Gastroesophageal sphincter (tissue), 4 donors: ENCODE data around the gene TMEM106A. TPM values are rescaled to one million over a fixed set of nuclear protein-coding genes. Genes with fewer than 3 reads are reported as not detected.
"Not testable (repeated sequence)": the region's sequence is repeated elsewhere in the genome, so short reads cannot be mapped to it uniquely, and the experiment has no call there.

ENCODE experiments used
- ATAC-seq: fragments of 150-250 bp; one replicate; pipeline ENCODE4 v1.9.1; 2016; ENCODE audit warnings: mild to moderate bottlenecking, moderate library complexity
- H3K27ac ChIP-seq, 4 donors: fragments of 200-600 bp; sonication (generic) in 3 of 4; 1 replicate in 3 of 4; 2 replicates in 1 of 4; pipeline ENCODE4 v1.5.1; 2016 to 2019
- H3K27me3 ChIP-seq: fragments of 200-600 bp; sonication (generic); one replicate; pipeline ENCODE4 v1.5.1; 2019
- H3K36me3 ChIP-seq, 2 donors: fragments of 200-600 bp; sonication (generic); one replicate each; pipeline ENCODE4 v1.5.1; 2019; ENCODE audit warnings: control low read depth in 1 of 2
- H3K4me1 ChIP-seq, 3 donors: fragments of 200-600 bp; sonication (generic); 1 replicate in 2 of 3; 2 replicates in 1 of 3; pipeline ENCODE4 v1.5.1; 2016 to 2019; ENCODE audit warnings: control low read depth in 2 of 3
- H3K4me3 ChIP-seq, 2 donors: fragments of 200-600 bp; sonication (generic); one replicate each; pipeline ENCODE4 v1.5.1; 2019; ENCODE audit warnings: mild to moderate bottlenecking in 1 of 2, moderate library complexity in 1 of 2
- H3K9me3 ChIP-seq, 3 donors: fragments of 200-600 bp; sonication (generic); one replicate each; pipeline ENCODE4 v1.5.1; 2017 to 2019; ENCODE audit warnings: control low read depth in 2 of 3
- CTCF ChIP-seq, 4 experiments: fragments of 200-600 bp in 2 of 4; fragments of 450-650 bp in 2 of 4; sonication (generic) in 1 of 4; IDR thresholded peaks; one replicate each; pipeline ENCODE4 v1.5.1; 2017 to 2019; ENCODE audit warnings: antibody characterized with exemption in 4 of 4, mild to moderate bottlenecking in 2 of 4, moderate library complexity in 2 of 4
- EP300 ChIP-seq: sonication (generic); formaldehyde crosslinking; IDR thresholded peaks from one replicate; pipeline ENCODE4 v1.6.1; 2017; ENCODE audit warnings: antibody characterized with exemption, mild to moderate bottlenecking
- POLR2A ChIP-seq, 2 donors: fragments of 450-650 bp; IDR thresholded peaks; one replicate each; pipeline ENCODE4 v1.6.1; 2017; ENCODE audit warnings: antibody characterized with exemption in 2 of 2, mild to moderate bottlenecking in 2 of 2, moderate library complexity in 1 of 2
- POLR2AphosphoS5 ChIP-seq: sonication (generic); formaldehyde crosslinking; IDR thresholded peaks from one replicate; pipeline ENCODE4 v1.6.1; 2017; ENCODE audit warnings: antibody characterized with exemption
- WGBS, 2 donors: methylation state at CpG; one replicate each; pipeline ENCODE4 v1.1.5; 2018; ENCODE audit warnings: low coverage in 1 of 2; 5-methylcytosine and 5-hydroxymethylcytosine counted together
- total RNA-seq, 4 donors: library from RNA; depleted of rRNA; stranded (reverse); fragments of >200 nt; gene quantifications; one replicate each; pipeline ENCODE4 v1.1.0, GENCODE V29; 2016

The TMEM106A gene
- total RNA-seq, 4 donors from 2014 or later = 3.7 to 13.5 (median 4.4) TPM

DNA sequence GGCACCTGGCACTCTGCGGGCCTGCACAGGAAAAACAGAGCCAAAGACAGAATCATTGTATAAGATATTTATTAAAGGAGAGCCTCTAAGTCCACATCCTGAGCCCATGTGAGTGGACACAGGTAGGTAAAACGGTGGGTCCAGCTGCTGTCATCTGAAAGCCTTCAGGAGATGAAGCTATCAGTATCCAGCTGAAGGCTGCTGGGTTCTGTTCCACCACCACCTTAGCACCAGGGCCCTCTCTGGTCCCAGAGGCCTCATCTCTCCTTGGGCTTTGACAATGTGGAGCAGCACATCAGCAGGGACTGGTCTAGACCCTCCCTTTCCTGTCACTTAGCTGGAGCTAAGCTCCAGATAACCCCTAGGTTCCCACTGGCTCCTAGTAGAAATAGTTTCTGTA is 7.3 kb downstream of the TMEM106A start:
- 93 to 100% methylated on average over 1 to 2 of the region's 2 CpGs for WGBS, 2 donors
- TF ChIP-seq POLR2A (IDR thresholded peaks at IDR 0.05) (no peak), EP300 (no peak), POLR2AphosphoS5 (no peak), CTCF (IDR thresholded peaks at IDR 0.05) (no peak)
- no peaks in the 10 kb centered on the region for H3K9me3 ChIP-seq
- no peak overlapping the region for H3K4me3 ChIP-seq
- H3K36me3 ChIP-seq = peaks cover 0 to 35% of the 10 kb centered on the region in 2 donors
- peaks cover 0 to 8% (median 0%) of the 10 kb centered on the region in 3 donors for H3K4me1 ChIP-seq
- H3K27ac ChIP-seq = no peak overlapping the region
- no peak for ATAC-seq
- H3K27me3 ChIP-seq = no peaks in the 10 kb centered on the region

DNA sequence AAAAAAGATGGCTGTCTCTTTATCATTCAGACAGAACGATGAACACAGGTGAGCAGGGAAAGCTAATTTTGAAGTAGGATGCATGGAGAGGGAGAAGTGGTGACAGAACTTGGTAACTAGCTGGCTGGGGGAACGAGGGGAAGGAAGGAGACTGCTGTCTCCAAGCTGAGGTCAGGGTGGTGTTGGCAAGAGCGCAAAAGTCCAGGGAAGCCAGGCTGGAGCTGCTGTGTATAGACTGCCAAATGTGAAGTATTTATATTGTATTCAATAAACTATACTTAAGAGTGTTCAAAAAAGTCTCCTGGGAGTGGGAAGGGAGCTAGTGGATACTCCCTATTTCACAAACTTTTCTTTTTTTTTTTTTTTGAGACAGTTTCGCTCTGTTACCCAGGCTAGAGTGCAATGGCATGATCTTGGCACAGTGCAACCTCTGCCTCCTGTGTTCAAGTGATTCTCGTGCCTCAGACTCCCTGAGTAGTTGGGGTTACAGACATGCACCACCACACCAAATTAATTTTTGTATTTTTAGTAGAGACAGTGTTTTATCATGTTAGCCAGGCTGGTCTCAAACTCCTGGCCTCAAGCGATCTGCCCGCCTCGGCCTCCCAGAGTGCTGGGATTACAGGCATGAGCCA is 8.2 kb downstream of the TMEM106A start:
- Histone ChIP-seq H3K27ac (no peak overlapping the region), H3K27me3 (no peaks in the 10 kb centered on the region), H3K9me3 (no peaks in the 10 kb centered on the region), H3K4me3 (no peak overlapping the region), H3K4me1 (peaks cover 0 to 8% (median 0%) of the 10 kb centered on the region in 3 donors), H3K36me3 (peaks cover 0 to 44% of the 10 kb centered on the region in 2 donors)
- no peak for TF ChIP-seq EP300
- TF ChIP-seq POLR2AphosphoS5 = no peak
- TF ChIP-seq POLR2A (IDR thresholded peaks at IDR 0.05) = no peak
- no peak for ATAC-seq
- WGBS, 2 donors = 54 to 69% methylated on average over 8 of the region's 8 CpGs

- 40 to 60% methylated on average over 1 of the region's 9 CpGs for WGBS, 2 donors
- no peak for ATAC-seq
- Histone ChIP-seq H3K4me1 (peaks cover 0 to 8% (median 0%) of the 10 kb centered on the region in 3 donors), H3K4me3 (no peak overlapping the region), H3K27ac (no peak overlapping the region), H3K36me3 (peaks cover 0 to 44% of the 10 kb centered on the region in 2 donors), H3K9me3 (no peaks in the 10 kb centered on the region), H3K27me3 (no peaks in the 10 kb centered on the region)
- TF ChIP-seq POLR2AphosphoS5 (no peak), CTCF (IDR thresholded peaks at IDR 0.05) (no peak), EP300 (no peak), POLR2A (IDR thresholded peaks at IDR 0.05) (no peak)
Measured at GRCh38 chr17:43220511-43221125, 8.9 kb downstream of the TMEM106A start.

- Histone ChIP-seq H3K27me3 (no peaks in the 10 kb centered on the region), H3K27ac (no peak overlapping the region), H3K4me1 (peaks cover 0 to 8% (median 0%) of the 10 kb centered on the region in 3 donors), H3K36me3 (peaks cover 0 to 27% of the 10 kb centered on the region in 2 donors), H3K9me3 (no peaks in the 10 kb centered on the region), H3K4me3 (no peak overlapping the region)
- TF ChIP-seq CTCF (IDR thresholded peaks at IDR 0.05) = no peak
- no peak for ATAC-seq
- WGBS, 2 donors = 95% methylated on average over 4 of the region's 7 CpGs; no CpG with 5 or more reads in 1 of the 2 donors
Measured at GRCh38 chr17:43224146-43224705, 12.6 kb downstream of the TMEM106A start.

- no peak for ATAC-seq
- WGBS, 2 donors = 91 to 92% methylated on average over 7 of the region's 7 CpGs
- peaks cover 0 to 27% of the 10 kb centered on the region in 2 donors for H3K36me3 ChIP-seq
- H3K27me3 ChIP-seq = no peaks in the 10 kb centered on the region
- H3K9me3 ChIP-seq = no peaks in the 10 kb centered on the region
- TF ChIP-seq CTCF (IDR thresholded peaks at IDR 0.05) (no peak), POLR2AphosphoS5 (no peak), POLR2A (IDR thresholded peaks at IDR 0.05) (no peak), EP300 (no peak)
- H3K27ac ChIP-seq = no peak overlapping the region
- no peak overlapping the region for H3K4me3 ChIP-seq
- H3K4me1 ChIP-seq = no peaks in the 10 kb centered on the region
Measured at GRCh38 chr17:43226393-43226792, 14.7 kb downstream of the TMEM106A start.

DNA sequence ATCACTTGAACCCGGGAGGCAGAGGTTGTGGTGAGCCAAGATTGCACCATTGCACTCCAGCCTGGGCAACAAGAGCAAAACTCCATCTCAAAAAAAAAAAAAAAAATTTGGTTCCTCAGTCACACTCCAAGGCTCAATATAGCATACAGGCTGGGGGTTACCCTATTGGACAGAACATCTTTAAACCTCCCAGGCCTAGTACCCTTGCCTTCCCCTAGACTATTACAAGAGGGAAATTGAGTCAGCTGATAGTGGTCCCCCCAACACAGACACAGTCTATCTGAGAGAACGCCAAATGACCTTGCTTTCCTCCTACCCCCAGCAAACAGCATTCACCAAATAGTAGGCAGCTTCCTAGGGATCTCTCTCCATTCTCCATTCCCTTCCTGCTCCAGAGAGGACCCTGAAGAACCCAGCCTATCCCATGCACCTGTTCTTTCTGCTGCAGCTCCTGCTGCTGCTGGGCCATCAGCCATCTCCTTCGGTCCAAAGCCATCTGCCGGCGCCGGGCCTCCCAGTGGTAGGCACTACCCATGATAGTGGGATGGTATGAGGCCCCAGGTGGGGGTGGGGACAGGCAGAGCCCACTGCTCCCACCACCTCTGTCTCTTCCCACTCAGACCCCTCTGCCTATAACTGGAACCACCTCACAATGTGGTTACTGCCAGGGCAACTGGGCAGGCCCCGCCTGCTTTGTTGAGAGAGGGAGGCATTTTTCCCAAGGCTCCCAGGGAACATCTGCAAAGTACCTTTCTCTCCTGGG is 16.5 kb downstream of the TMEM106A start, which contains the start of gene CCDC200:
TSS of gene CCDC200 (minus strand) at position 604 of the 763 bp plus-strand sequence. CDS start at position 535, 69 bp downstream.
- not testable (repeated sequence) for ATAC-seq, H3K27me3 ChIP-seq, H3K27ac ChIP-seq, H3K4me3 ChIP-seq, H3K4me1 ChIP-seq, H3K9me3 ChIP-seq
- H3K36me3 ChIP-seq = peaks cover 0 to 27% of the 10 kb centered on the region in 2 donors
- WGBS, 2 donors = no CpG with 5 or more reads among the region's 7 CpGs
